SK-N-SH (cell line): ENCODE measurements around the gene ANKRD11.

Experiments
- JUND ChIP-seq: IDR thresholded peaks from 2 replicates; pipeline ENCODE4 v1.4.0; 2012
- RAD21 ChIP-seq: IDR thresholded peaks from 2 replicates; pipeline ENCODE4 v1.6.1; 2012; ENCODE audit warnings: mild to moderate bottlenecking, low read length

- TF ChIP-seq RAD21 (no peak), JUND (no peak)
These were observed 186.0 kb downstream of the ANKRD11 start for GRCh38 chr16:89304181-89304851.
